ENCODE measurements around the gene LONP2.

LONP2 gene

GRCh38 chr16:48261569-48261968 is 17.5 kb downstream of the LONP2 start:
- TF ChIP-seq CTCF (conservative IDR thresholded peaks at IDR 0.05) (no peak), ZFX (IDR thresholded peaks at IDR 0.05) (no peak)
- no peak overlapping the region for H3K27ac ChIP-seq

GRCh38 chr16:48262631-48263030 is 18.5 kb downstream of the LONP2 start:
- TF ChIP-seq CTCF (conservative IDR thresholded peaks at IDR 0.05) = no peak
- no peak for TF ChIP-seq ZFX (IDR thresholded peaks at IDR 0.05)
- H3K27ac ChIP-seq = no peak overlapping the region

GRCh38 chr16:48269011-48269410 is 24.9 kb downstream of the LONP2 start:
- no peak overlapping the region for H3K27ac ChIP-seq
- TF ChIP-seq ZFX (IDR thresholded peaks at IDR 0.05) = no peak
- TF ChIP-seq CTCF (conservative IDR thresholded peaks at IDR 0.05) = no peak

GRCh38 chr16:48271728-48272127 is 27.6 kb downstream of the LONP2 start:
- no peak overlapping the region for H3K27ac ChIP-seq
- TF ChIP-seq CTCF (conservative IDR thresholded peaks at IDR 0.05) = no peak; the same call in 1 of the 2 replicates
- no peak for TF ChIP-seq ZFX (IDR thresholded peaks at IDR 0.05)

- TF ChIP-seq CTCF (conservative IDR thresholded peaks at IDR 0.05) (no peak), ZFX (IDR thresholded peaks at IDR 0.05) (no peak)
- no peak overlapping the region for H3K27ac ChIP-seq
These were observed 28.8 kb downstream of the LONP2 start for GRCh38 chr16:48272837-48273421.

GRCh38 chr16:48274476-48274875 is 30.4 kb downstream of the LONP2 start:
- H3K27ac ChIP-seq = no peak overlapping the region
- TF ChIP-seq ZFX (IDR thresholded peaks at IDR 0.05) (no peak), CTCF (conservative IDR thresholded peaks at IDR 0.05) (no peak)

- H3K27ac ChIP-seq = no peak overlapping the region
- TF ChIP-seq ZFX (IDR thresholded peaks at IDR 0.05) = no peak
These were observed 32.0 kb downstream of the LONP2 start for GRCh38 chr16:48276102-48276501.

GRCh38 chr16:48277158-48277557 is 33.1 kb downstream of the LONP2 start:
- no peak overlapping the region for H3K27ac ChIP-seq
- TF ChIP-seq CTCF (conservative IDR thresholded peaks at IDR 0.05) = no peak
- no peak for TF ChIP-seq ZFX (IDR thresholded peaks at IDR 0.05)
